Tibial nerve (tissue), 4 donors: ENCODE results near the gene YTHDF1.

Experiments used
- CTCF ChIP-seq, 5 experiments: fragments of 200-600 bp in 3 of 5; fragments of 450-650 bp in 2 of 5; sonication (generic) in 3 of 5; IDR thresholded peaks; one replicate each; pipeline ENCODE4 v1.5.1; 2016 to 2019; ENCODE audit warnings: antibody characterized with exemption in 5 of 5, mild to moderate bottlenecking in 3 of 5, moderate library complexity in 2 of 5
- EP300 ChIP-seq, 2 donors: sonication (generic); formaldehyde crosslinking; IDR thresholded peaks; one replicate each; pipeline ENCODE4 v1.6.1; 2017; ENCODE audit warnings: antibody characterized with exemption in 2 of 2, mild to moderate bottlenecking in 1 of 2

DNA sequence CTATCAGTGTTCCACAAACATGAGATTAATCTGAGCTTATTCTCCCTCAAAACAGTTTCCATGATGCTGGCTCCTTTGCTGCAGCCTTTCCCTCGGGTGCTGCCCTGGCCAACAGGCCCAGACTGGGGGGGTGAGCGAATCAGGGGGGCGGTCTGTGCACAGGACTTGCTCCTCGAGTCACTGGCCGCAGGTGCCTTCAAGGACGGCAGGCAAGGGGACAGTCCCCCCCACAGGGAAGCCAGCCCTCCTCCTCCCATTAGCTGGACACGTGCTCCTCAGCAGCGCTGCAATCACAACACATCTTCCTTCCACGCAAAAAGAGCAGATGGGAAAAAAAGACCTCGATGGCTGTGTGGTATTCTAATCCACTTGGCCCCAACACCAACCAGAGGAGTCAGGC lies 10.0 kb downstream of the YTHDF1 start:
- no peak for TF ChIP-seq CTCF (IDR thresholded peaks at IDR 0.05)
- no peak for TF ChIP-seq EP300 (IDR thresholded peaks at IDR 0.05)
